MM.1S (cell line): ENCODE data around the gene HS1BP3.

Experiments
- EZH2 ChIP-seq: fragments of 300-600 bp; sonication (generic); optimal IDR thresholded peaks from 2 replicates; pipeline ENCODE3; 2017; ENCODE audit warnings: low read depth, mild to moderate bottlenecking, antibody characterized with exemption, low read length, mixed read lengths
- TF ChIP-seq, protein P1 (sequence below): fragments of 300-600 bp; sonication (generic); IDR thresholded peaks from 2 replicates; pipeline ENCODE4 v1.5.1; 2016; ENCODE audit warnings: antibody characterized with exemption, low read length, mixed read lengths

DNA sequence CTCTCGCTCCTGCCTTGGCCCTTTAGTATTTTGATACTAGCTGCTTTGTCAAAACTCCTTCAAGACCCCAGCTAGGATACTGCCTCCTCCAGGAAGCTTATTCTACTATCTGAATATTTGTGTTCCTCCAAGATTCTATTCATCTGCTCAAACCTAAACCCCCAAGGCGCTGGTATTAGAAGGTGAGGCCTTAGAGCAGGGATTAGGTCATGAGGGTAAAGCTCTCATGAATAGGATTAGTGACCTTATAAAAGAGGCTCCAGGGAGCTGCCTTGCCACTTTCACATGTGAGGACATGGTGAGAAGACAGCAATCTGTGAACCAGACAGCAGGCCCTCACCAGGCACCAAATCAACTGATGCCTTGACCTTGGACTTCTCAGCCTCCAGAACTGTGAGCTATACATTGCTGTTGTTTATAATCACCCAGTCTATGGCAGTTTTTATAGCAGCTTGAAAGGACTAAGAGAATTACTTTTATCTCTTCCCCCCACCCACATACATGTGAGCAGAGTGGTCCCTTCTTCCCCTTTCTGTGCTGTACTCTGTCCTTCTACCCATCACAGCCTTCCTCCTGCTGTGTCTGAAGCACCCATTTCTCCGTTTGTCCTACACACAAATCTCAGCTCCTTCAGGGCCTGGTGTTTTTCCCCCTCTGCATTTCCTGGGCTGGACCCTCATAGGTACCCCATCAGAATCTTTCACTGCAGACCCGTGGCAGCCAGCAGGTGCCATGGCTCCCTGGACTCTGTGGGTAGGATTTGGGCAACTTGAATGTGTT lies 54.5 kb downstream of the HS1BP3 start:
- TF ChIP-seq, protein P1, sequence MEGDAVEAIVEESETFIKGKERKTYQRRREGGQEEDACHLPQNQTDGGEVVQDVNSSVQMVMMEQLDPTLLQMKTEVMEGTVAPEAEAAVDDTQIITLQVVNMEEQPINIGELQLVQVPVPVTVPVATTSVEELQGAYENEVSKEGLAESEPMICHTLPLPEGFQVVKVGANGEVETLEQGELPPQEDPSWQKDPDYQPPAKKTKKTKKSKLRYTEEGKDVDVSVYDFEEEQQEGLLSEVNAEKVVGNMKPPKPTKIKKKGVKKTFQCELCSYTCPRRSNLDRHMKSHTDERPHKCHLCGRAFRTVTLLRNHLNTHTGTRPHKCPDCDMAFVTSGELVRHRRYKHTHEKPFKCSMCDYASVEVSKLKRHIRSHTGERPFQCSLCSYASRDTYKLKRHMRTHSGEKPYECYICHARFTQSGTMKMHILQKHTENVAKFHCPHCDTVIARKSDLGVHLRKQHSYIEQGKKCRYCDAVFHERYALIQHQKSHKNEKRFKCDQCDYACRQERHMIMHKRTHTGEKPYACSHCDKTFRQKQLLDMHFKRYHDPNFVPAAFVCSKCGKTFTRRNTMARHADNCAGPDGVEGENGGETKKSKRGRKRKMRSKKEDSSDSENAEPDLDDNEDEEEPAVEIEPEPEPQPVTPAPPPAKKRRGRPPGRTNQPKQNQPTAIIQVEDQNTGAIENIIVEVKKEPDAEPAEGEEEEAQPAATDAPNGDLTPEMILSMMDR, result no peak
- TF ChIP-seq EZH2, result no peak
